ENCODE data around the gene PTPRD. TPM values are rescaled to one million over a fixed set of nuclear protein-coding genes. Genes with fewer than 3 reads are reported as not detected.

The PTPRD gene
- total RNA-seq, 1 donor from 2014 or later: 6.1 TPM

GRCh38 chr9:8610256-8610655, 2002.5 kb downstream of the PTPRD start:
- ATAC-seq (no peak), DNase-seq (no peak)
- intact Hi-C loops (cut with micrococcal nuclease): no loop called here

- intact Hi-C loops (cut with micrococcal nuclease): no loop called here
- DNase-seq (no peak), ATAC-seq (no peak)
Measured at GRCh38 chr9:8605096-8605495, 2007.7 kb downstream of the PTPRD start.

- intact Hi-C loops (cut with micrococcal nuclease): no loop called here
- DNase-seq: no peak
- no peak for ATAC-seq
Measured at GRCh38 chr9:8604201-8604600, 2008.6 kb downstream of the PTPRD start.

- ATAC-seq: peak; percentile 86
- intact Hi-C loops (cut with micrococcal nuclease): no loop called here
- no peak for DNase-seq
Measured at GRCh38 chr9:8600914-8601680, 2011.7 kb downstream of the PTPRD start.

- DNase-seq: no peak
- intact Hi-C loops (cut with micrococcal nuclease): no loop called here
- no peak for ATAC-seq
Measured at GRCh38 chr9:8599937-8600336, 2012.9 kb downstream of the PTPRD start.

GRCh38 chr9:8589476-8589875, 2023.3 kb downstream of the PTPRD start:
- intact Hi-C loops (cut with micrococcal nuclease): no loop called here
- DNase-seq (no peak), ATAC-seq (no peak)

GRCh38 chr9:8585036-8585435, 2027.8 kb downstream of the PTPRD start:
- intact Hi-C loops (cut with micrococcal nuclease): no loop called here
- DNase-seq (no peak), ATAC-seq (no peak)

- DNase-seq: no peak
- ATAC-seq: no peak
Measured at GRCh38 chr9:8579661-8580060, 2033.1 kb downstream of the PTPRD start.

GRCh38 chr9:8576741-8577140, 2036.1 kb downstream of the PTPRD start:
- ATAC-seq: no peak
- intact Hi-C loops (cut with micrococcal nuclease): no loop called here
- DNase-seq: no peak

More at GRCh38 chr9:8579661-8580060, 2033.1 kb downstream of the PTPRD start:
- intact Hi-C loops (cut with micrococcal nuclease): no loop called here

- DNase-seq (no peak), ATAC-seq (no peak)
- intact Hi-C loops (cut with micrococcal nuclease): no loop called here
Measured at GRCh38 chr9:8574846-8575245, 2038.0 kb downstream of the PTPRD start.

- no peak for ATAC-seq
- no peak for DNase-seq
- intact Hi-C loops (cut with micrococcal nuclease): no loop called here
Measured at GRCh38 chr9:8572209-8572608, 2040.6 kb downstream of the PTPRD start.

- ATAC-seq (peak; percentile 84), DNase-seq (no peak)
- intact Hi-C loops (cut with micrococcal nuclease): no loop called here
Measured at GRCh38 chr9:8571643-8572042, 2041.2 kb downstream of the PTPRD start.

GRCh38 chr9:8570776-8571175, 2042.0 kb downstream of the PTPRD start:
- ATAC-seq (no peak), DNase-seq (no peak)
- intact Hi-C loops (cut with micrococcal nuclease): no loop called here

- intact Hi-C loops (cut with micrococcal nuclease): no loop called here
- ATAC-seq (no peak), DNase-seq (no peak)
Measured at GRCh38 chr9:8569823-8570222, 2043.0 kb downstream of the PTPRD start.

GRCh38 chr9:8567963-8568579, 2044.7 kb downstream of the PTPRD start:
- intact Hi-C loops (cut with micrococcal nuclease): no loop called here
- DNase-seq: no peak
- ATAC-seq: no peak

GRCh38 chr9:8564960-8565359, 2047.8 kb downstream of the PTPRD start:
- intact Hi-C loops (cut with micrococcal nuclease): no loop called here
- ATAC-seq: no peak
- DNase-seq: no peak

- intact Hi-C loops (cut with micrococcal nuclease): no loop called here
- ATAC-seq (no peak), DNase-seq (no peak)
Measured at GRCh38 chr9:8560560-8561525, 2052.0 kb downstream of the PTPRD start.

- DNase-seq (no peak), ATAC-seq (no peak)
- intact Hi-C loops (cut with micrococcal nuclease): no loop called here
Measured at GRCh38 chr9:8558176-8558575, 2054.6 kb downstream of the PTPRD start.

GRCh38 chr9:8555762-8556500, 2056.9 kb downstream of the PTPRD start:
- DNase-seq (no peak), ATAC-seq (peak; percentile 64)
- intact Hi-C loops (cut with micrococcal nuclease): no loop called here

Measured in left ventricle myocardium superior (tissue), 1 donor.